ENCODE data around the gene TNFSF18. TPM values are rescaled to one million over a fixed set of nuclear protein-coding genes. Genes with fewer than 3 reads are reported as not detected.

Gene TNFSF18, protein sequence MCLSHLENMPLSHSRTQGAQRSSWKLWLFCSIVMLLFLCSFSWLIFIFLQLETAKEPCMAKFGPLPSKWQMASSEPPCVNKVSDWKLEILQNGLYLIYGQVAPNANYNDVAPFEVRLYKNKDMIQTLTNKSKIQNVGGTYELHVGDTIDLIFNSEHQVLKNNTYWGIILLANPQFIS
- not detected in 5 replicates for total RNA-seq (2022; extraction: Qiagen RNA extraction; ENCODE audit: low read depth)

DNA sequence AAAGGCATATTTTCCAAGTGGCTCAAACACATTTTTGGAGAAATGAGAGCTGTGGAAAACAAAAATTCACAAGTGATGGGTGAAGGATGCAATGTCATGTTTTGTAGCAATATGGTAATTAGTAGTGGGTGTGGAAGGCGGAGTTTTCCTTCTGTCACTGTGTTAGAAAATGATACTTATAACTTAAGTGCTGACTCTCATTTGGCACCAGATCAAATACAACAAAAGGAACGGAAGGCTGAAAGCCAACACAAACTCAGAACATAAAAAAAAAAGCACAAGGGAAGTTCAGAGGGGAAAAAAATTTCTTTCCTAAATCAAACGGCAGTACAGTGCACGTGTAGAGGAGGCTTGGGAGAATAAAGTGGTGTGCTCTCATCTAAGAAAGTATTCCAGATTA is at the start of gene TNFSF18:
TSS of gene TNFSF18 (minus strand) at position 77 of the 400 bp plus-strand sequence. CDS start at position 32, 45 bp downstream.

Other genes starting within 250 kb of the TNFSF18 start
- gene TNFSF4, start 156.4 kb upstream of the TNFSF18 start, total RNA-seq (2022; extraction: Qiagen RNA extraction; ENCODE audit: low read depth), result 0.03 to 0.08 TPM (median 0.06 TPM) in 4 of 5 replicates, not detected in the other

Data from A549 treated with CpdA at 1 μM for 4 hours (cell line).